A673 (cell line): ENCODE results near the gene CNTRL. TPM values are rescaled to one million over a fixed set of nuclear protein-coding genes. Genes with fewer than 3 reads are reported as not detected.

Experiments
- BruUV-seq: library from RNA; stranded (reverse); fragments of 400-500 nt; replicated peaks from 2 replicates; lab custom pipeline; 2021; lab: Mats Ljungman, UMichigan
- CTCF ChIA-PET: fragments of 300-600 bp; sonication (Branson Sonifier 250); formaldehyde crosslinking; loops from one replicate; lab custom pipeline; 2022; ENCODE audit warnings: antibody characterized with exemption; lab: Charles Lee
- POLR2A ChIA-PET: fragments of 300-600 bp; sonication (Branson Sonifier 250); formaldehyde crosslinking; loops from one replicate; lab custom pipeline; 2022; ENCODE audit warnings: antibody characterized with exemption; ENCODE audit not compliant: low non-redundant PET; lab: Charles Lee
- DNase-seq: peaks from one replicate; pipeline ENCODE4 v3.0.0-alpha.2; 2015; ENCODE audit warnings: low spot score
- H3K27ac ChIP-seq: fragments of 200-600 bp; sonication (generic); 2 replicates; pipeline ENCODE4 v1.5.1; 2016; ENCODE audit warnings: mixed run types, low read depth, mild to moderate bottlenecking, mixed read lengths, antibody characterized with exemption, low read length; ENCODE audit not compliant: poor library complexity, severe bottlenecking
- H3K27me3 ChIP-seq: fragments of 200-600 bp; sonication (generic); replicated peaks from 2 replicates; pipeline ENCODE4 v1.6.1; 2017; ENCODE audit warnings: mixed run types, low read depth, mild to moderate bottlenecking, mixed read lengths, antibody characterized with exemption, low read length; ENCODE audit not compliant: insufficient read depth, poor library complexity
- H3K36me3 ChIP-seq: fragments of 200-600 bp; sonication (generic); 2 replicates; pipeline ENCODE4 v1.6.1; 2016; ENCODE audit warnings: mixed run types, mild to moderate bottlenecking, mixed read lengths, antibody characterized with exemption, low read length; ENCODE audit not compliant: insufficient read depth, poor library complexity, severe bottlenecking
- H3K4me1 ChIP-seq: fragments of 200-600 bp; sonication (generic); 2 replicates; pipeline ENCODE4 v1.6.1; 2017; ENCODE audit warnings: mixed run types, mild to moderate bottlenecking, mixed read lengths, antibody characterized with exemption, low read length; ENCODE audit not compliant: insufficient read depth, poor library complexity, severe bottlenecking
- H3K4me3 ChIP-seq: fragments of 200-600 bp; sonication (generic); 2 replicates; pipeline ENCODE4 v1.5.1; 2016; ENCODE audit warnings: low read depth, mixed run types, mild to moderate bottlenecking, mixed read lengths, low read length; ENCODE audit not compliant: poor library complexity, severe bottlenecking
- H3K9me3 ChIP-seq: fragments of 200-600 bp; sonication (generic); 2 replicates; pipeline ENCODE4 v1.6.1; 2016; ENCODE audit warnings: mixed run types, low read depth, mild to moderate bottlenecking, mixed read lengths, antibody characterized with exemption, low read length; ENCODE audit not compliant: poor library complexity, severe bottlenecking
- CTCF ChIP-seq: fragments of 300-800, 200-600 bp; sonication (generic); conservative IDR thresholded peaks from 2 replicates; pipeline ENCODE4 v1.5.1; 2017; ENCODE audit warnings: low read depth, mild to moderate bottlenecking, antibody characterized with exemption, low read length, moderate library complexity, mixed read lengths
- EZH2 ChIP-seq: fragments of 200-600 bp; sonication (generic); IDR thresholded peaks from 2 replicates; pipeline ENCODE4 v1.6.1; 2017; ENCODE audit warnings: borderline replicate concordance, low read depth, mild to moderate bottlenecking, mixed read lengths, antibody characterized with exemption, low read length; ENCODE audit not compliant: poor library complexity, severe bottlenecking
- intact Hi-C: fragments of 100-400 bp; cut with micrococcal nuclease; formaldehyde crosslinking; loops from one replicate; pipeline ENCODE4 v1.10.0; 2022; ENCODE audit not compliant: unreplicated experiment
- total RNA-seq: library from RNA; stranded (reverse); gene quantifications from 2 replicates; pipeline ENCODE4 v1.2.3, GENCODE V29; 2021

The CNTRL gene
- total RNA-seq, 1 experiment from 2014 or later: 26.3 TPM

GRCh38 chr9:121105531-121105930 lies 30.8 kb downstream of the CNTRL start:
- no peak for DNase-seq
- H3K4me3 ChIP-seq: no peak overlapping the region
- POLR2A ChIA-PET: no interaction called here
- H3K36me3 ChIP-seq: no peaks in the 10 kb centered on the region
- H3K27ac ChIP-seq: no peak overlapping the region
- H3K4me1 ChIP-seq: no peaks in the 10 kb centered on the region
- intact Hi-C loops: no loop called here
- CTCF ChIA-PET: no interaction called here
- H3K9me3 ChIP-seq: no peaks in the 10 kb centered on the region
- TF ChIP-seq EZH2: no peak
- no peak for TF ChIP-seq CTCF
- no TSS peak for BruUV-seq
- no peaks in the 10 kb centered on the region for H3K27me3 ChIP-seq

GRCh38 chr9:121107029-121107428 lies 32.3 kb downstream of the CNTRL start:
- Histone ChIP-seq H3K36me3 (no peaks in the 10 kb centered on the region), H3K27me3 (no peaks in the 10 kb centered on the region), H3K4me3 (no peak overlapping the region), H3K9me3 (no peaks in the 10 kb centered on the region), H3K27ac (no peak overlapping the region), H3K4me1 (no peaks in the 10 kb centered on the region)
- ChIA-PET POLR2A (no interaction called here), CTCF (no interaction called here)
- BruUV-seq: no TSS peak
- DNase-seq: peak; percentile 11
- TF ChIP-seq CTCF: no peak
- TF ChIP-seq EZH2: no peak
- intact Hi-C loops: no loop called here

- TF ChIP-seq EZH2: no peak
- no peak for TF ChIP-seq CTCF
- no peak overlapping the region for H3K27ac ChIP-seq
- no peak overlapping the region for H3K4me3 ChIP-seq
- CTCF ChIA-PET: no interaction called here
- no peaks in the 10 kb centered on the region for H3K36me3 ChIP-seq
- no peak for DNase-seq
- H3K9me3 ChIP-seq: no peaks in the 10 kb centered on the region
- intact Hi-C loops: no loop called here
- no peaks in the 10 kb centered on the region for H3K27me3 ChIP-seq
- no peaks in the 10 kb centered on the region for H3K4me1 ChIP-seq
- BruUV-seq: no TSS peak
- POLR2A ChIA-PET: no interaction called here
These were observed 33.1 kb downstream of the CNTRL start for GRCh38 chr9:121107881-121108280.
